Karpas-422 (cell line): ENCODE data around the gene DCAKD. TPM values are rescaled to one million over a fixed set of nuclear protein-coding genes. Genes with fewer than 3 reads are reported as not detected.
A peak's percentile ranks its signal among the peaks of the same experiment; 100 is the strongest.

Experiments
- DNase-seq: peaks from one replicate; pipeline ENCODE4 v3.0.0-alpha.2; 2015
- H2AFZ ChIP-seq: fragments of 200-600 bp; sonication (generic); 2 replicates; pipeline ENCODE4 v1.6.1; 2014; ENCODE audit warnings: antibody characterized with exemption, low read length, mixed read lengths
- H3K27ac ChIP-seq: fragments of 200-600 bp; sonication (generic); 2 replicates; pipeline ENCODE4 v1.5.1; 2014; ENCODE audit warnings: mild to moderate bottlenecking, low read length, moderate library complexity
- H3K27me3 ChIP-seq: fragments of 200-600 bp; sonication (generic); 2 replicates; pipeline ENCODE4 v1.6.1; 2014; ENCODE audit warnings: low read length, mixed read lengths
- H3K36me3 ChIP-seq: fragments of 200-600 bp; sonication (generic); 2 replicates; pipeline ENCODE4 v1.6.1; 2014; ENCODE audit warnings: low read length, mixed read lengths; ENCODE audit not compliant: insufficient read depth
- H3K4me1 ChIP-seq: fragments of 200-600 bp; sonication (generic); 2 replicates; pipeline ENCODE4 v1.6.1; 2014; ENCODE audit warnings: mild to moderate bottlenecking, low read length, mixed read lengths
- H3K4me2 ChIP-seq: fragments of 200-600 bp; sonication (generic); 2 replicates; pipeline ENCODE4 v1.6.1; 2014; ENCODE audit warnings: low read length, low read depth, mild to moderate bottlenecking; ENCODE audit not compliant: poor library complexity, severe bottlenecking
- H3K4me3 ChIP-seq: fragments of 200-600 bp; sonication (generic); 2 replicates; pipeline ENCODE4 v1.5.1; 2014; ENCODE audit warnings: mild to moderate bottlenecking, antibody characterized with exemption, low read length, mixed read lengths
- H3K79me2 ChIP-seq: fragments of 200-600 bp; sonication (generic); 2 replicates; pipeline ENCODE4 v1.6.1; 2014; ENCODE audit warnings: mild to moderate bottlenecking, low read length, mixed read lengths
- H3K9ac ChIP-seq: fragments of 200-600 bp; sonication (generic); 2 replicates; pipeline ENCODE4 v1.6.0; 2014; ENCODE audit warnings: low read length
- H3K9me2 ChIP-seq: fragments of 200-600 bp; sonication (generic), shearing (Covaris generic); replicated peaks from 2 replicates; pipeline ENCODE4 v1.6.0; 2014; ENCODE audit warnings: mild to moderate bottlenecking, low read length, moderate library complexity; ENCODE audit not compliant: insufficient read depth
- H3K9me3 ChIP-seq: fragments of 300-700, 200-600 bp; sonication (generic); 2 replicates; pipeline ENCODE4 v1.6.1; 2014; ENCODE audit warnings: low read length, mixed read lengths
- H4K20me1 ChIP-seq: fragments of 200-600 bp; sonication (generic); 2 replicates; pipeline ENCODE4 v1.6.1; 2014; ENCODE audit warnings: mild to moderate bottlenecking, antibody characterized with exemption, low read length, low read depth; ENCODE audit not compliant: insufficient read depth
- total RNA-seq: library from RNA; depleted of rRNA; stranded (reverse); fragments of >200 nt; shearing (Covaris generic); gene quantifications from 2 replicates; pipeline ENCODE4 v1.2.3, GENCODE V29; 2014; ENCODE audit warnings: low replicate concordance

The DCAKD gene
- total RNA-seq, 1 experiment from 2014 or later: 29.4 TPM

DNA sequence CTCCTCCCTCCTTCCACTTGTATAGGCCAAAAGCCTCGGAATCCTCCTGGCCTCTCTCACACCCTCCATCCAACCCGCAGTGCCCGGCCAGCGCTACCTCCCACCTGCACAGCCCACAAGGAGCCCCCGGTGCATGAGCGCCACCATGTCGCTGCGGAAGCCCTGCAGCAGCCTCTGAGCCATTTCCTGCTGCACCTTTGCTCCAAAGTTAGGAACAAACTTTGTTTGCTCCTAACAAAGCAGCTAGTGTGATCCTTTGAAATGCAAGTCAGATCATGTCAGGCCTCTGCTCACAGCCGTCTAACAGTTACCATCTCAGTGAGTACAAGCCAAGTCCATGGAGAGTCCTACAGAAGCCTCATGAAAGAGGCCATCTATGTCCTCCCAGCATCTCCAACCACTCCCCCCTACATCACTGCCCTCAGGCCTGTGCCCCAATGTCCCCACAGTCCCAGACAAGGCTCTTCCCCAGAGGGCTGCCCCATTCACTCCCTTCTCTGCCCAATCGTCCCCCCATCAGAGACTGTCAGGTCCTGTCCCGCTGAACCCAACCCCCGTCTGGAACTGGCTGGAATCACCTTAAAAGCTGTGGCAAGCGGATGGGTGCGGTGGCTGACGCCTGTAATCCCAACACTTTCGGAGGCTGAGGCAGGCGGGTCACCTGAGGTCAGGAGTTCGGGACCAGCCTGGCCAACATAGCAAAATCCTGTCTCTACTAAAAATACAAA, 7.5 kb downstream of the DCAKD start:
- DNase-seq: no peak
- H2AFZ ChIP-seq: no peak overlapping the region
- H3K4me3 ChIP-seq: no peak overlapping the region
- H3K4me1 ChIP-seq: peaks cover 25% of the 10 kb centered on the region
- H3K27ac ChIP-seq: no peak overlapping the region
- H4K20me1 ChIP-seq: peaks cover 52% of the 10 kb centered on the region
- H3K4me2 ChIP-seq: no peak overlapping the region
- no peak overlapping the region for H3K9ac ChIP-seq
- no peaks in the 10 kb centered on the region for H3K36me3 ChIP-seq
- no peaks in the 10 kb centered on the region for H3K27me3 ChIP-seq
- H3K79me2 ChIP-seq: no peaks in the 10 kb centered on the region; the same call in 1 of the 2 replicates
- no peaks in the 10 kb centered on the region for H3K9me2 ChIP-seq
- H3K9me3 ChIP-seq: no peaks in the 10 kb centered on the region

DNA sequence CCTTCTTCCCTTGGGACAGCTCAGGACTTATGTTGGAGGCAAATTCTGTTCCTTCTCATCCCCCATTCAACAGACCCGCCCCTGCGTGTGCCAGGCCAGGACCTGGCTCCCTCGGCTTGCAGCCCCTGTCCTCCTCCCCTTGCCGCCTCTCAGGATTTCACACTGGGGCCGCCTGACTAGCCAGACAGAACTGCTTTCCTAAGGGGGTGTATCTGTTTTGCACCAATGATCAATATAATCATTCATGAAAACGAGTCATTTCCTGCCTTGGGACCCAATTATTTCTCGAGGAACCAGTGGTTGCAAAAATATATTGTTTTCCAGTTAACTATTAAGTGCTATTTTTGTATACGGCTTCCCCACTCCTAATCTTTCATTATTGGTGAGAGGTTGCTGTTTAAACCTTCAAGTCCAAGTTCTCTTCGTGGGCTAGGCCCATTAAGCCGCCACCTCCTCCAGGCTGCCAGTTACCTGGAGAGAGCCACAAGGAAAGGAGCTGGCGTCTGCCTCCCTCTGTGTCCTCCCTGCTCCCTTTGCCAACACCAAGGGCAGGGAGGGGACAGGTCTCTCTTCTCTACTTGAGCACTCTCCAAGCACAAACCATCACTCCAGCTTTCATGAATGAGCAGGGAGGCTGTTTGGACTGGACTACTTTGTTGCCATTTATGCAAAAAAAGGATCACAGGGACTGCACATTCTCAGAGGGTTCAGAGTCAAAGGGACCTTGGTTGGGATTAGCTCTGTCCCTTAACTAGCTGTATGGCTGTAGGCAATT, 8.9 kb downstream of the DCAKD start:
- no peaks in the 10 kb centered on the region for H3K79me2 ChIP-seq
- no peaks in the 10 kb centered on the region for H3K9me3 ChIP-seq
- peaks cover 29% of the 10 kb centered on the region for H3K4me1 ChIP-seq
- peaks cover 58% of the 10 kb centered on the region for H4K20me1 ChIP-seq
- H3K4me3 ChIP-seq: no peak overlapping the region
- DNase-seq: no peak
- H3K27me3 ChIP-seq: no peaks in the 10 kb centered on the region
- H2AFZ ChIP-seq: no peak overlapping the region
- no peak overlapping the region for H3K9ac ChIP-seq
- no peak overlapping the region for H3K4me2 ChIP-seq
- no peaks in the 10 kb centered on the region for H3K36me3 ChIP-seq
- H3K9me2 ChIP-seq: no peaks in the 10 kb centered on the region
- no peak overlapping the region for H3K27ac ChIP-seq

DNA sequence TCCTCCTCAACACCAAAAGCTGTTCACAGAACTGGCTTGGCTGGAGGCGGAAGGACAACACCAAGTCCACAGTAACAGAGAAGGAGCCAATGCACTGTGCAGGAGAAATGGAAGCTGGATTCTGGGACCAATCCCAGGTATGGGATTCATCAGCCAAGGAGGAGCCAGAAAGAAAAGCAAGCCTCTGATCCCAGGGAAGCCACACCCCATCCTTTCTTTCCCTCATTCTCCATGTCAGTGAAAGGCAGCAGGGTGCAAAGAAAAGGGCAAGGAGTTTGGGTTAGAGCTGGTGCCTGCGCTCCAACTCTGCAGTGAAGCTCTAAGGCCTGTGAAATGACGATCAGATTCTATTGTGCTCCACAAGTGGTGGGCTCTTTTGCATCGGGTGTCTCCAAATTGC, 11.0 kb downstream of the DCAKD start:
- DNase-seq: no peak
- Histone ChIP-seq H3K9ac (no peak overlapping the region), H4K20me1 (peaks cover 65% of the 10 kb centered on the region), H3K79me2 (no peaks in the 10 kb centered on the region), H3K4me3 (no peak overlapping the region), H3K4me2 (no peak overlapping the region), H3K36me3 (no peaks in the 10 kb centered on the region), H3K9me2 (no peaks in the 10 kb centered on the region), H3K9me3 (no peaks in the 10 kb centered on the region), H3K27ac (no peak overlapping the region), H3K27me3 (no peaks in the 10 kb centered on the region), H3K4me1 (peaks cover 46% of the 10 kb centered on the region), H2AFZ (no peak overlapping the region)

- Histone ChIP-seq H3K27me3 (no peaks in the 10 kb centered on the region), H3K9ac (no peak overlapping the region; the same call in 1 of the 2 replicates), H4K20me1 (peaks cover 61% of the 10 kb centered on the region), H3K4me3 (no peak overlapping the region), H2AFZ (no peak overlapping the region), H3K4me1 (peaks cover 55% of the 10 kb centered on the region), H3K27ac (no peak overlapping the region), H3K4me2 (peak overlapping the region; percentile 27), H3K9me3 (no peaks in the 10 kb centered on the region), H3K36me3 (0 out of 2 replicates have a peak, but pooled peaks cover 3% of the 10 kb centered on the region), H3K79me2 (no peaks in the 10 kb centered on the region), H3K9me2 (no peaks in the 10 kb centered on the region)
- DNase-seq: no peak
Measured at GRCh38 chr17:45038728-45039634, 12.5 kb downstream of the DCAKD start.

- no peaks in the 10 kb centered on the region for H3K27me3 ChIP-seq
- H3K9me2 ChIP-seq: no peaks in the 10 kb centered on the region
- H3K27ac ChIP-seq: no peak overlapping the region
- no peaks in the 10 kb centered on the region for H3K79me2 ChIP-seq
- H4K20me1 ChIP-seq: peaks cover 39% of the 10 kb centered on the region
- H2AFZ ChIP-seq: no peak overlapping the region
- no peak for DNase-seq
- H3K9ac ChIP-seq: no peak overlapping the region
- no peaks in the 10 kb centered on the region for H3K9me3 ChIP-seq
- no peak overlapping the region for H3K4me2 ChIP-seq
- H3K4me3 ChIP-seq: no peak overlapping the region
- 0 out of 2 replicates have a peak, but pooled peaks cover 7% of the 10 kb centered on the region for H3K36me3 ChIP-seq
- H3K4me1 ChIP-seq: peaks cover 45% of the 10 kb centered on the region
Measured at GRCh38 chr17:45036691-45037090, 14.7 kb downstream of the DCAKD start.

DNA sequence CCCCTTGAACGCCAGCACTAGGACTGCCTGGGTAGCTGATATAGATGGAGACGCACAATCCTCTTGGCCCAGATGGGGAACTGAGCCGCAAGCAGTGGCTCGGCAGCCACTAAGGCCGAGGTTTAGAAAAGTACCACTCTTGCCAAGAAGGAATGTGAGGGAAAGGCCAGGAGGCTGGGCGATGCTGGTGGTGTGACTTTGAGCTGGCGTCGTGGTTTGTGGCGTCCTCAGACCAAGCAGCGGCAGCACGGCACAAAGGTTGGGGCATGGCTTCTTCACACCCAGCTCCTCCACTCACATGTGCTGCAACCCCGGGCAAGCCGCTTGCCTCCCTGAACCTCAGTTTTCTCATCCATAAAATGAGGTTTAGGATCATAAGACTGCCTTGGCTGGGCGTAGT, 15.6 kb downstream of the DCAKD start:
- no peak for DNase-seq
- Histone ChIP-seq H3K4me1 (peaks cover 45% of the 10 kb centered on the region), H2AFZ (no peak overlapping the region), H3K27ac (no peak overlapping the region; the same call in 1 of the 2 replicates), H3K36me3 (0 out of 2 replicates have a peak, but pooled peaks cover 7% of the 10 kb centered on the region), H3K79me2 (no peaks in the 10 kb centered on the region), H3K9ac (peak overlapping the region; percentile 13; the same call in 1 of the 2 replicates), H3K4me2 (peak overlapping the region; percentile 35), H3K27me3 (no peaks in the 10 kb centered on the region), H4K20me1 (peaks cover 32% of the 10 kb centered on the region), H3K9me2 (no peaks in the 10 kb centered on the region), H3K4me3 (no peak overlapping the region), H3K9me3 (no peaks in the 10 kb centered on the region)

GRCh38 chr17:45034599-45034998, 16.8 kb downstream of the DCAKD start:
- 0 out of 2 replicates have a peak, but pooled peaks cover 7% of the 10 kb centered on the region for H3K36me3 ChIP-seq
- peaks cover 37% of the 10 kb centered on the region for H3K4me1 ChIP-seq
- no peak for DNase-seq

More at GRCh38 chr17:45034599-45034998, 16.8 kb downstream of the DCAKD start:
- H2AFZ ChIP-seq: no peak overlapping the region
- no peak overlapping the region for H3K4me3 ChIP-seq
- H3K27ac ChIP-seq: no peak overlapping the region
- H4K20me1 ChIP-seq: peaks cover 25% of the 10 kb centered on the region; the same call in 1 of the 2 replicates
- no peaks in the 10 kb centered on the region for H3K27me3 ChIP-seq
- H3K9me3 ChIP-seq: no peaks in the 10 kb centered on the region
- no peak overlapping the region for H3K4me2 ChIP-seq
- no peaks in the 10 kb centered on the region for H3K79me2 ChIP-seq
- H3K9me2 ChIP-seq: no peaks in the 10 kb centered on the region
- no peak overlapping the region for H3K9ac ChIP-seq
